ENCODE measurements around the gene PPP1R8.
"Not testable (repeated sequence)": the region's sequence is repeated elsewhere in the genome, so short reads cannot be mapped to it uniquely, and the experiment has no call there.

PPP1R8 gene

GRCh38 chr1:27823784-27824183 is 6.8 kb upstream of the PPP1R8 start:
- H2BK120ac ChIP-seq (ENCODE audit: low read depth, low read length) = no peak overlapping the region
- no peak for DNase-seq
- H4K8ac ChIP-seq (ENCODE audit: low read length) = no peak overlapping the region
- H3K23ac ChIP-seq (ENCODE audit: low read length in 2 of 2) = no peak overlapping the region
- H3K27ac ChIP-seq (ENCODE audit: low read length, poor library complexity, severe bottlenecking) = no peak overlapping the region
- no peak overlapping the region for H3K4me3 ChIP-seq (ENCODE audit: insufficient read depth in 1 of 2, low read depth in 1 of 2, low read length in 2 of 2)
- H3K4me2 ChIP-seq (ENCODE audit: low read length, poor library complexity, severe bottlenecking) = no peak overlapping the region
- H3K9ac ChIP-seq (ENCODE audit: low read length) = no peak overlapping the region
- no peak overlapping the region for H3K4ac ChIP-seq (ENCODE audit: low read depth in 1 of 2, low read length in 2 of 2)
- H2BK15ac ChIP-seq (ENCODE audit: low read depth, poor library complexity, severe bottlenecking) = no peak overlapping the region
- no peak overlapping the region for H2BK12ac ChIP-seq (ENCODE audit: low read length in 2 of 2)
- H3K14ac ChIP-seq (ENCODE audit: low read length in 2 of 2) = no peak overlapping the region
- H3K4me1 ChIP-seq (ENCODE audit: control insufficient read depth, insufficient read depth, low read depth, low read length) = peaks cover 2% of the 10 kb centered on the region
- no peak overlapping the region for H2AK5ac ChIP-seq (ENCODE audit: low read length, severe bottlenecking)
- no peak overlapping the region for H2BK5ac ChIP-seq (ENCODE audit: low read depth, low read length, poor library complexity, severe bottlenecking)
- peaks cover 8 to 56% of the 10 kb centered on the region in 2 experiments for H3K36me3 ChIP-seq (ENCODE audit: control insufficient read depth in 1 of 2, insufficient read depth in 2 of 2, low read depth in 1 of 2, low read length in 2 of 2)
- H3K79me1 ChIP-seq (replicated peaks; ENCODE audit: low read length, poor library complexity, severe bottlenecking) = peaks cover 2% of the 10 kb centered on the region
- no peak overlapping the region for H2AFZ ChIP-seq (ENCODE audit: low read depth, low read length)
- H3K9me3 ChIP-seq (ENCODE audit: control insufficient read depth, low read length) = no peaks in the 10 kb centered on the region
- no peak overlapping the region for H4K91ac ChIP-seq (ENCODE audit: low read length)
- no peak overlapping the region for H3K18ac ChIP-seq (ENCODE audit: low read depth in 1 of 2, low read length in 2 of 2)
- no peaks in the 10 kb centered on the region for H3K27me3 ChIP-seq (ENCODE audit: control insufficient read depth in 1 of 2, insufficient read depth in 1 of 2, low read length in 2 of 2)
- WGBS = 100% methylated on average over 1 of the region's 4 CpGs

GRCh38 chr1:27824411-27824810 is 6.2 kb upstream of the PPP1R8 start:
- Histone ChIP-seq H3K79me1 (replicated peaks; ENCODE audit: low read length, poor library complexity, severe bottlenecking) (peaks cover 2% of the 10 kb centered on the region), H3K27ac (ENCODE audit: low read length, poor library complexity, severe bottlenecking) (no peak overlapping the region)

GRCh38 chr1:27829339-27829960 is 1.1 kb upstream of the PPP1R8 start:
- not testable (repeated sequence) for H3K14ac ChIP-seq (ENCODE audit: low read length in 2 of 2); H3K79me1 ChIP-seq (replicated peaks; ENCODE audit: low read length, poor library complexity, severe bottlenecking); H3K18ac ChIP-seq (ENCODE audit: low read depth in 1 of 2, low read length in 2 of 2); H3K23ac ChIP-seq (ENCODE audit: low read length in 2 of 2); H2BK12ac ChIP-seq (ENCODE audit: low read length in 2 of 2); H2BK5ac ChIP-seq (ENCODE audit: low read depth, low read length, poor library complexity, severe bottlenecking); DNase-seq; H3K27me3 ChIP-seq (ENCODE audit: control insufficient read depth in 1 of 2, insufficient read depth in 1 of 2, low read length in 2 of 2); H3K4me1 ChIP-seq (ENCODE audit: control insufficient read depth, insufficient read depth, low read depth, low read length); H2BK120ac ChIP-seq (ENCODE audit: low read depth, low read length); H4K8ac ChIP-seq (ENCODE audit: low read length); H3K27ac ChIP-seq (ENCODE audit: low read length, poor library complexity, severe bottlenecking); H3K4ac ChIP-seq (ENCODE audit: low read depth in 1 of 2, low read length in 2 of 2); H4K91ac ChIP-seq (ENCODE audit: low read length); H3K9me3 ChIP-seq (ENCODE audit: control insufficient read depth, low read length); H2BK15ac ChIP-seq (ENCODE audit: low read depth, poor library complexity, severe bottlenecking); H3K4me2 ChIP-seq (ENCODE audit: low read length, poor library complexity, severe bottlenecking); H2AFZ ChIP-seq (ENCODE audit: low read depth, low read length)
- peaks cover 0 to 22% of the 10 kb centered on the region in 2 experiments for H3K36me3 ChIP-seq (ENCODE audit: control insufficient read depth in 1 of 2, insufficient read depth in 2 of 2, low read depth in 1 of 2, low read length in 2 of 2)
- peak overlapping the region; percentile 100 for H3K9ac ChIP-seq (ENCODE audit: low read length)
- 96% methylated on average over 2 of the region's 4 CpGs for WGBS
- peak overlapping the region in 1 of 2 experiments; percentile 99 for H3K4me3 ChIP-seq (ENCODE audit: insufficient read depth in 1 of 2, low read depth in 1 of 2, low read length in 2 of 2)
- peak overlapping the region; percentile 62 for H2AK5ac ChIP-seq (ENCODE audit: low read length, severe bottlenecking)

More at GRCh38 chr1:27824411-27824810, 6.2 kb upstream of the PPP1R8 start:
- Histone ChIP-seq H2AFZ (ENCODE audit: low read depth, low read length) (no peak overlapping the region), H3K4me1 (ENCODE audit: control insufficient read depth, insufficient read depth, low read depth, low read length) (peaks cover 2% of the 10 kb centered on the region), H3K27me3 (ENCODE audit: control insufficient read depth in 1 of 2, insufficient read depth in 1 of 2, low read length in 2 of 2) (no peaks in the 10 kb centered on the region), H3K23ac (ENCODE audit: low read length in 2 of 2) (no peak overlapping the region), H2BK12ac (ENCODE audit: low read length in 2 of 2) (no peak overlapping the region), H3K4me3 (ENCODE audit: insufficient read depth in 1 of 2, low read depth in 1 of 2, low read length in 2 of 2) (no peak overlapping the region), H3K14ac (ENCODE audit: low read length in 2 of 2) (no peak overlapping the region), H3K9me3 (ENCODE audit: control insufficient read depth, low read length) (no peaks in the 10 kb centered on the region), H4K91ac (ENCODE audit: low read length) (no peak overlapping the region), H4K8ac (ENCODE audit: low read length) (no peak overlapping the region), H2BK5ac (ENCODE audit: low read depth, low read length, poor library complexity, severe bottlenecking) (no peak overlapping the region), H3K4ac (ENCODE audit: low read depth in 1 of 2, low read length in 2 of 2) (no peak overlapping the region), H2AK5ac (ENCODE audit: low read length, severe bottlenecking) (no peak overlapping the region), H3K18ac (ENCODE audit: low read depth in 1 of 2, low read length in 2 of 2) (no peak overlapping the region), H2BK120ac (ENCODE audit: low read depth, low read length) (no peak overlapping the region), H3K4me2 (ENCODE audit: low read length, poor library complexity, severe bottlenecking) (no peak overlapping the region), H3K9ac (ENCODE audit: low read length) (no peak overlapping the region), H3K36me3 (ENCODE audit: control insufficient read depth in 1 of 2, insufficient read depth in 2 of 2, low read depth in 1 of 2, low read length in 2 of 2) (peaks cover 6 to 49% of the 10 kb centered on the region in 2 experiments), H2BK15ac (ENCODE audit: low read depth, poor library complexity, severe bottlenecking) (no peak overlapping the region)
- 100% methylated on average over 1 of the region's 4 CpGs for WGBS
- no peak for DNase-seq

GRCh38 chr1:27831568-27832410 is 1.2 kb downstream of the PPP1R8 start:
- Histone ChIP-seq H3K79me1 (replicated peaks; ENCODE audit: low read length, poor library complexity, severe bottlenecking) (peaks cover 4% of the 10 kb centered on the region), H3K27me3 (ENCODE audit: control insufficient read depth in 1 of 2, insufficient read depth in 1 of 2, low read length in 2 of 2) (no peaks in the 10 kb centered on the region), H2BK120ac (ENCODE audit: low read depth, low read length) (no peak overlapping the region), H3K4me2 (ENCODE audit: low read length, poor library complexity, severe bottlenecking) (peak overlapping the region; percentile 72), H3K9ac (ENCODE audit: low read length) (peak overlapping the region; percentile 100), H4K91ac (ENCODE audit: low read length) (no peak overlapping the region), H3K4me1 (ENCODE audit: control insufficient read depth, insufficient read depth, low read depth, low read length) (peaks cover 1% of the 10 kb centered on the region), H3K23ac (ENCODE audit: low read length in 2 of 2) (no peak overlapping the region), H3K9me3 (ENCODE audit: control insufficient read depth, low read length) (no peaks in the 10 kb centered on the region), H3K36me3 (ENCODE audit: control insufficient read depth in 1 of 2, insufficient read depth in 2 of 2, low read depth in 1 of 2, low read length in 2 of 2) (peaks cover 7 to 36% of the 10 kb centered on the region in 2 experiments), H3K4ac (ENCODE audit: low read depth in 1 of 2, low read length in 2 of 2) (peak overlapping the region in 1 of 2 experiments; percentile 59), H2BK15ac (ENCODE audit: low read depth, poor library complexity, severe bottlenecking) (no peak overlapping the region), H4K8ac (ENCODE audit: low read length) (no peak overlapping the region), H3K14ac (ENCODE audit: low read length in 2 of 2) (peak overlapping the region in 1 of 2 experiments; percentile 83), H3K4me3 (ENCODE audit: insufficient read depth in 1 of 2, low read depth in 1 of 2, low read length in 2 of 2) (peak overlapping the region; percentile 96 to 99), H2AFZ (ENCODE audit: low read depth, low read length) (no peak overlapping the region), H3K27ac (ENCODE audit: low read length, poor library complexity, severe bottlenecking) (no peak overlapping the region), H2BK5ac (ENCODE audit: low read depth, low read length, poor library complexity, severe bottlenecking) (no peak overlapping the region), H2BK12ac (ENCODE audit: low read length in 2 of 2) (peak overlapping the region in 1 of 2 experiments; percentile 39), H2AK5ac (ENCODE audit: low read length, severe bottlenecking) (peak overlapping the region; percentile 49), H3K18ac (ENCODE audit: low read depth in 1 of 2, low read length in 2 of 2) (no peak overlapping the region)
- peak; percentile 19 for DNase-seq
- WGBS = 56% methylated on average over 10 of the region's 10 CpGs

Data from mesenchymal stem cell (in vitro differentiated cells and primary cell).